Measurements from ENCODE around the gene HSPG2. TPM values are rescaled to one million over a fixed set of nuclear protein-coding genes. Genes with fewer than 3 reads are reported as not detected.

The HSPG2 gene
- total and polyA plus RNA-seq, 7 experiments from 2014 or later, result 1.0 to 20.8 (median 9.4) TPM

GRCh38 chr1:21865943-21866706 is 71.0 kb downstream of the HSPG2 start:
- CTCF ChIA-PET, result interaction anchor here (0.6 kb wide), 1 partner anchor 893 kb away, joined by 3 read pairs; no protein-coding TSS in a partner anchor
- H3K27ac Mint-ChIP-seq, result peak overlapping the region in 2 of 9 donors; percentile 20 to 67
- no peak for DNase-seq

DNA sequence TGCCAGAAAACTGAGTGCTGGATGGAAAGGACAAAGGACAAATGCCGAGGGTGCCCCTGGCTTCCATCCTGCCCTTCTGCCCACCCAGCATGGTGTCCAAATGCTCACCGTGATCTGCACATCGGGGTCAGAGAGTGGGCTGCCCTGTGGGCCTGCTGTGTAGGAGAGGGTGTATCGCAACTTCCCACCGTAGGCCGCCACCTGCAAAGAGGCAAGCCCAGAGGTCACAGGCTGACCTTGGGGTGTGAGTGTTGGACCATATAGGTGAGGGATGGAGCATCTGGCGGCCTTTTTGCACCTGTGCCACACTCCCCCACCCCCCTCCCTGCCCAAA is 71.5 kb downstream of the HSPG2 start:
- Histone ChIP-seq H3K27ac (ENCODE audit: low read depth, low read length) (no peak overlapping the region), H3K36me3 (ENCODE audit: control insufficient read depth in 2 of 3, insufficient read depth in 3 of 3, low read length in 3 of 3) (no peaks in the 10 kb centered on the region), H3K4me3 (ENCODE audit: low read length) (no peak overlapping the region), H3K4me1 (ENCODE audit: control insufficient read depth in 2 of 2, insufficient read depth in 2 of 2, low read length in 2 of 2) (no peaks in the 10 kb centered on the region), H3K9me3 (ENCODE audit: control insufficient read depth in 2 of 3, low read length in 3 of 3) (no peaks in the 10 kb centered on the region), H3K27me3 (ENCODE audit: control insufficient read depth in 2 of 2, insufficient read depth in 2 of 2, low read length in 2 of 2) (no peaks in the 10 kb centered on the region)
- Mint-ChIP-seq H3K27me3 (no peaks in the 10 kb centered on the region), H3K4me1 (no peaks in the 10 kb centered on the region), H3K27ac (no peak overlapping the region), H3K9me3 (peaks cover 0 to 6% (median 0%) of the 10 kb centered on the region in 11 donors), H3K36me3 (peaks cover 0 to 19% (median 3%) of the 10 kb centered on the region in 5 donors), H3K4me3 (no peak overlapping the region)
- ChIA-PET CTCF (interaction anchor here (0.6 kb wide), 1 partner anchor 894 kb away, joined by 3 read pairs; no protein-coding TSS in a partner anchor), POLR2A (no interaction called here)
- intact Hi-C loops (cut with micrococcal nuclease), result no loop called here
- no peak for DNase-seq
- no peak for ATAC-seq

More at GRCh38 chr1:21865943-21866706, 71.0 kb downstream of the HSPG2 start:
- Histone ChIP-seq H3K27ac (ENCODE audit: low read depth, low read length) (no peak overlapping the region), H3K4me1 (ENCODE audit: control insufficient read depth in 2 of 2, insufficient read depth in 2 of 2, low read length in 2 of 2) (no peaks in the 10 kb centered on the region), H3K4me3 (ENCODE audit: low read length) (no peak overlapping the region), H3K36me3 (ENCODE audit: control insufficient read depth in 2 of 3, insufficient read depth in 3 of 3, low read length in 3 of 3) (no peaks in the 10 kb centered on the region), H3K9me3 (ENCODE audit: control insufficient read depth in 2 of 3, low read length in 3 of 3) (no peaks in the 10 kb centered on the region), H3K27me3 (ENCODE audit: control insufficient read depth in 2 of 2, insufficient read depth in 2 of 2, low read length in 2 of 2) (no peaks in the 10 kb centered on the region)
- Mint-ChIP-seq H3K4me1 (no peaks in the 10 kb centered on the region), H3K27me3 (no peaks in the 10 kb centered on the region), H3K9me3 (peaks cover 0 to 3% (median 0%) of the 10 kb centered on the region in 11 donors), H3K36me3 (peaks cover 0 to 13% (median 1%) of the 10 kb centered on the region in 5 donors), H3K4me3 (no peak overlapping the region)
- intact Hi-C loops (cut with micrococcal nuclease), result no loop called here
- ATAC-seq, result peak; percentile 58
- POLR2A ChIA-PET, result no interaction called here

DNA sequence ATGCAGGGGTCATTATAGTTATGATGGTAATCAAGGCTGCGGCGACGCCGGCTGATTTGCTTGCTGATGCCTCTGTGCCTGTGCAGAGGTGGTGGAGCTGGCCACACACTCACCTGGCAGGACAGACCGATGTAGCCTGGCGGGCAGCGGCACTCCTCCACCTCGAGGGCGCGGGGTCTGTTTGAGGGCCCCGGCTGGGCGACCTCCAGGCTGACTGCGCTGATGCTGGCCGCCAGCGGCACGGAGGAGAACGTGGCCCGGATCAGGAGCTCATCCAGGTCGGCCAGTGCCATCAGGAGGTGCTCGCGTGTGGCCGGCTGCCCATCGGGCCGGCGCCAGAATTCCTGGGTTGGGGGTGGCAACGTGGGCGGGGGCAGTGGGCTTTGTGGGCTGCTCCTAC is 72.4 kb downstream of the HSPG2 start:
- no peaks in the 10 kb centered on the region for H3K4me1 ChIP-seq (ENCODE audit: control insufficient read depth in 2 of 2, insufficient read depth in 2 of 2, low read length in 2 of 2)
- H3K4me3 ChIP-seq (ENCODE audit: low read length), result no peak overlapping the region
- H3K4me1 Mint-ChIP-seq, result no peaks in the 10 kb centered on the region
- H3K4me3 Mint-ChIP-seq, result no peak overlapping the region
- no peaks in the 10 kb centered on the region for H3K9me3 ChIP-seq (ENCODE audit: control insufficient read depth in 2 of 3, low read length in 3 of 3)
- no peaks in the 10 kb centered on the region for H3K36me3 ChIP-seq (ENCODE audit: control insufficient read depth in 2 of 3, insufficient read depth in 3 of 3, low read length in 3 of 3)
- DNase-seq, result no peak
- no peaks in the 10 kb centered on the region for H3K27me3 Mint-ChIP-seq
- H3K9me3 Mint-ChIP-seq, result peaks cover 0 to 6% (median 0%) of the 10 kb centered on the region in 11 donors
- H3K27ac ChIP-seq (ENCODE audit: low read depth, low read length), result no peak overlapping the region
- H3K36me3 Mint-ChIP-seq, result peaks cover 0 to 19% (median 3%) of the 10 kb centered on the region in 5 donors
- no peak for ATAC-seq
- H3K27me3 ChIP-seq (ENCODE audit: control insufficient read depth in 2 of 2, insufficient read depth in 2 of 2, low read length in 2 of 2), result no peaks in the 10 kb centered on the region
- ChIA-PET CTCF (no interaction called here), POLR2A (no interaction called here)
- peak overlapping the region in 1 of 9 donors; percentile 77 for H3K27ac Mint-ChIP-seq
- intact Hi-C loops (cut with micrococcal nuclease), result no loop called here

- H3K4me3 ChIP-seq (ENCODE audit: low read length), result no peak overlapping the region
- CTCF ChIA-PET, result no interaction called here
- Mint-ChIP-seq H3K4me3 (no peak overlapping the region), H3K27me3 (no peaks in the 10 kb centered on the region), H3K4me1 (no peaks in the 10 kb centered on the region), H3K36me3 (peaks cover 0 to 15% (median 3%) of the 10 kb centered on the region in 5 donors), H3K27ac (peak overlapping the region in 1 of 9 donors; percentile 77), H3K9me3 (peaks cover 0 to 6% (median 0%) of the 10 kb centered on the region in 11 donors)
- no peaks in the 10 kb centered on the region for H3K9me3 ChIP-seq (ENCODE audit: control insufficient read depth in 2 of 3, low read length in 3 of 3)
- no peaks in the 10 kb centered on the region for H3K4me1 ChIP-seq (ENCODE audit: control insufficient read depth in 2 of 2, insufficient read depth in 2 of 2, low read length in 2 of 2)
- H3K27me3 ChIP-seq (ENCODE audit: control insufficient read depth in 2 of 2, insufficient read depth in 2 of 2, low read length in 2 of 2), result no peaks in the 10 kb centered on the region
- DNase-seq, result no peak
- peak; percentile 10 for ATAC-seq
- no peaks in the 10 kb centered on the region for H3K36me3 ChIP-seq (ENCODE audit: control insufficient read depth in 2 of 3, insufficient read depth in 3 of 3, low read length in 3 of 3)
- POLR2A ChIA-PET, result no interaction called here
- H3K27ac ChIP-seq (ENCODE audit: low read depth, low read length), result no peak overlapping the region
- intact Hi-C loops (cut with micrococcal nuclease), result no loop called here
These were observed 73.1 kb downstream of the HSPG2 start for GRCh38 chr1:21863981-21864380.

DNA sequence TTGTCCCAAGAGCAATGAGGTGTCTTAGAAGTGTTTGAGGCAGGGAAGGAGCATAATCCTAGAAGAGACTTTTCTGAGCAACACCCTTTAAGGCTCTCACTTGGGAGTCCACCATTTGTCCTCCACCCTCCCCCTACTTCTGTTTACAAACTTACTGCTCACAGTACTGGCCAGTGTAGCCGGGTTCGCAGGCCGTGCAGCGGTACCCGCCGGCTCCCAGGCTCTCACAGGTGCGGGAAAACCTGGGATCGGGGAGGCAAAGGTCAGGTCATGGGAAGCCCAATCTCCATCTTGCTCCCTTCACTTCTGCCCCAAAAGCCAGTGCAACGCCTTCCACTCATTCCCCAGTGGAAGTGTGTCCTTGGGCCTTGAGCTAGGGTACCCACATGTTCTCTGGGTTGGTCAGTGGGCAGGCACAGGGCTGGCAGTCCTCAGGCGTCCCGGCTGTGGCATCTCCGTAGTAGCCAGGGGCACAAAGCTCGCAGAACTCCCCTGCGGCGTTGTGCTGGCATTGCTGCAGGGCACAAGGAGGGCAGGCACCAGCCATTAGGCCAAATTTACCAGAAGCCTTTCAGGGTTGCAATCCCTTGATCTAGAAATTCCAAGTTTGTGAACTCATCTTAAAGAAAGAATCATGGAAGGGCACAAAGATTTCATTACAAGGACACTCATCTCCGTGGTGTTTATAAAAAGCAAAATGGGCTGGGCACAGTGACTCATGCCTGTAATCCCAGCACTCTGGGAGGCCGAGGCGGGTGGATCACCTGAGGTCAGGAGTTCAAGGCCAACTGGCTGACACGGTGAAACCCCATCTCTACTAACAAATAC is 75.3 kb downstream of the HSPG2 start:
- no peak overlapping the region for H3K4me3 Mint-ChIP-seq

DNA sequence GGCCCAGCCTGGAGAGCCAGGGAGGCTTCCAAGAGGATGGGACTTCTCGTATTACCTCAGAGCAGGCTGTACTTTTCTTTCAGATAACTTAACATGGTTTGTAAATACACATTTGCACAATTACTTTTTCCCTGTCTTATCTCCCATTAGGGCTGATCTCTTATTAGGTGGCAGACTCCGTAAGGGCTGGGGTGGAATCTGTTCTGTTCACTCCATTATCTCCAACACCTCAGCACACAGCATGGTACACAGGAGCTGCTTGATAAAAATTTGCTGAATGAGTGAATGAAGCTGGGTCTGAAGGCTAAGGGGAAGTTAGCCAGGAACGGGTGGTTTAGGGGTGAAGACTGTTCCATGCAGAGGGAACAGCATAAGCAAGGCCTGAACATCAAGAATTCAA is 76.1 kb downstream of the HSPG2 start:
- ATAC-seq (no peak), DNase-seq (no peak)
- H3K27me3 ChIP-seq (ENCODE audit: control insufficient read depth in 2 of 2, insufficient read depth in 2 of 2, low read length in 2 of 2), result no peaks in the 10 kb centered on the region
- intact Hi-C loops (cut with micrococcal nuclease), result no loop called here
- peaks cover 0 to 15% (median 7%) of the 10 kb centered on the region in 5 donors for H3K36me3 Mint-ChIP-seq
- ChIA-PET POLR2A (no interaction called here), CTCF (no interaction called here)
- H3K27me3 Mint-ChIP-seq, result no peaks in the 10 kb centered on the region
- no peak overlapping the region for H3K4me3 Mint-ChIP-seq
- no peaks in the 10 kb centered on the region for H3K4me1 ChIP-seq (ENCODE audit: control insufficient read depth in 2 of 2, insufficient read depth in 2 of 2, low read length in 2 of 2)
- no peak overlapping the region for H3K27ac ChIP-seq (ENCODE audit: low read depth, low read length)
- H3K4me3 ChIP-seq (ENCODE audit: low read length), result no peak overlapping the region
- H3K36me3 ChIP-seq (ENCODE audit: control insufficient read depth in 2 of 3, insufficient read depth in 3 of 3, low read length in 3 of 3), result peaks cover 0 to 8% (median 0%) of the 10 kb centered on the region in 3 experiments
- H3K9me3 ChIP-seq (ENCODE audit: control insufficient read depth in 2 of 3, low read length in 3 of 3), result no peaks in the 10 kb centered on the region
- no peak overlapping the region for H3K27ac Mint-ChIP-seq
- H3K4me1 Mint-ChIP-seq, result peaks cover 0 to 10% (median 0%) of the 10 kb centered on the region in 7 donors
- peaks cover 0 to 6% (median 1%) of the 10 kb centered on the region in 11 donors for H3K9me3 Mint-ChIP-seq

More for the DNA sequence above, 75.3 kb downstream of the HSPG2 start:
- Histone ChIP-seq H3K27ac (ENCODE audit: low read depth, low read length) (no peak overlapping the region), H3K4me1 (ENCODE audit: control insufficient read depth in 2 of 2, insufficient read depth in 2 of 2, low read length in 2 of 2) (no peaks in the 10 kb centered on the region), H3K27me3 (ENCODE audit: control insufficient read depth in 2 of 2, insufficient read depth in 2 of 2, low read length in 2 of 2) (no peaks in the 10 kb centered on the region), H3K4me3 (ENCODE audit: low read length) (no peak overlapping the region), H3K9me3 (ENCODE audit: control insufficient read depth in 2 of 3, low read length in 3 of 3) (no peaks in the 10 kb centered on the region), H3K36me3 (ENCODE audit: control insufficient read depth in 2 of 3, insufficient read depth in 3 of 3, low read length in 3 of 3) (peaks cover 0 to 8% (median 0%) of the 10 kb centered on the region in 3 experiments)
- ATAC-seq (no peak), DNase-seq (no peak)
- POLR2A ChIA-PET, result no interaction called here
- Mint-ChIP-seq H3K27me3 (no peaks in the 10 kb centered on the region), H3K9me3 (peaks cover 0 to 6% (median 1%) of the 10 kb centered on the region in 11 donors), H3K4me1 (peaks cover 0 to 10% (median 0%) of the 10 kb centered on the region in 7 donors), H3K36me3 (peaks cover 0 to 15% (median 4%) of the 10 kb centered on the region in 5 donors), H3K27ac (no peak overlapping the region)
- intact Hi-C loops (cut with micrococcal nuclease), result no loop called here
- CTCF ChIA-PET, result interaction anchor here (0.6 kb wide), 1 partner anchor 30 kb away, joined by 4 read pairs; no protein-coding TSS in a partner anchor

All from naive thymus-derived CD4-positive, alpha-beta T cell (primary cell).